LNCaP clone FGC (cell line): ENCODE results near the gene HSF4.
A peak's percentile ranks its signal among the peaks of the same experiment; 100 is the strongest.

Source experiments
- DNase-seq: peaks from one replicate; pipeline ENCODE4 v3.0.0-alpha.2; 2011; ENCODE audit warnings: low read depth
- H3K4me3 ChIP-seq: 2 replicates; pipeline ENCODE4 v1.5.1; 2011; ENCODE audit warnings: mild to moderate bottlenecking, low read depth, low read length, control low read depth
- CTCF ChIP-seq: IDR thresholded peaks from 2 replicates; pipeline ENCODE4 v1.5.1; 2012; ENCODE audit warnings: mild to moderate bottlenecking; ENCODE audit not compliant: control insufficient read depth, insufficient read depth; ENCODE audit errors: extremely low read depth

HSF4 gene

GRCh38 chr16:67169011-67169451 lies 4.5 kb downstream of the HSF4 start:
- DNase-seq: no peak
- H3K4me3 ChIP-seq: no peak overlapping the region
- no peak for TF ChIP-seq CTCF

- no peak for DNase-seq
- TF ChIP-seq CTCF: 0 out of 2 replicates have a peak, but pooled peaks have one; percentile 15
- no peak overlapping the region for H3K4me3 ChIP-seq
These were observed 5.2 kb downstream of the HSF4 start for GRCh38 chr16:67169642-67170167.

DNA sequence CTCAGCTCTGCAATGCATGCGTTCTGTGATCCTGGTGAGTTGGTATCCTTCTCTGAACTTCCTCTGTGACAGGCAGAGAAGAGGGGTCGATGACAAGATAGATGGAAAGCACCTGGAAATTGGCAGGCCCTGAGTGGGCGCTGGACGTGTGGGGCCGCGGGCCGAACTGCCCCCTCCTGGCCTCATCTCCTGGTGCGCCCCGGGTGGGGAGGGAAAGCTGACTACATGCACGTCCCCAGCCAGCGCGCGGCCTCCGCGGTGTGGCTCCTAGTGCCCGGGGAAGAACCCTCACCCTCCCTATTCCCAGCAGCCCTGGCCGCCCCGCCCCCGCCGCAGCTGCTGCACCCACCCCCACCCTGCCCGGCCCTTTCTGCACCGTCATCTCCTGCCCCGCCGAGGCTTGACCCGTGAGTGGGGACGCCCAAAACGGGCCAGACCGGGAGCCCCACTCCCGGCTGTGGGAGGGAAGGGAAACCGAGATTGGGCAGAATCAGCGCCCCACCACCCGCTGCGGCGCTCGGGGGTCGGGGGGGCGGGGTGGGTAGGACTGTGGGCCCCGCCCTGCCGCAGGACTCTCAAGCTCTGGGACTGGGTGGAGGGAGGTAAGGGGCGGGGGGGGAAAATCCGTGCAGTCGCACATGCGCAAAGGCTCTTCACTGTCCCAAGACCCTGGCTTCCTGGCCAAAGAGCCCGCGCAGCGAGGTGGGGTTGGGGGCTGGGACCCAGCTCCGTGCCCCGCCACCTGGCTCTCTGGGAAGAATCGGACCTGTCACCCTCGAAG lies 5.8 kb downstream of the HSF4 start, which contains the start of gene NOL3:
NOL3 (plus strand) TSS at position 371 of the 781 bp plus-strand sequence.
- H3K4me3 ChIP-seq: no peak within 1 kb of the TSS
- TF ChIP-seq CTCF: no peak
- no peak for DNase-seq

DNA sequence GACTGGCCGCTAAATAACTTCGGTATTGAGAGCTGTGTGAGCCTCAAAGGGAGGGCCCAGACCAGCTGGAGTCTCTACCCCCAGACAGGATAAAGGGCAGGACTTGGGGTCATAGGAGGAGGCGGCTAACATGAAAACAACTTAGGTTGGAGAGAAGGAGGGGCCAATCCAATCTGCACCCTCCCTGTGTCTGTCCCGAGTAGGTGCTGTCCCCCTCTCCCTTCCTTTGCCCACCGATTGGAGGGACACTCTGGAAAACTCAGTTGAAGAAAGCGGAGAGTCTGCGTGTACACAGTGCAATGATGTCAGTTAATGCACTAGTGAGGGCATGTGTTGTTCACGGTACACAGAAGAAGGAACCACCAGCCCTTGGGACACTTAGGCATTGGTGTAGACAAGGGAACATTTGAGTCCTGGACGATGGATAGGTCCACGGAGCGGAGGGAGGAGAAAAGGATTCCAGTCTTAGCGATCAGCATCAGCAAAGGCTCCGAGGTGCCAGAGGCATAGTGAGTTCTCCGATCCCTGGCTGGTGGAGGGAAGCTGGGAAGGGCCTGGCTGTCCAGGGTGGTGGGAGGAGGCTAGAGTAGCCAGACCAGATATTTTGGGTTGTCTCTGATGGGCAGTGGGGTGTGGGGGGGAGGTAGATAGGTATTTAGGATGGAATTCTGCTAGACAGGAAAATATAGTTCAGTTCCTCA lies 6.6 kb downstream of the HSF4 start:
- no peak for TF ChIP-seq CTCF
- DNase-seq: no peak
- no peak overlapping the region for H3K4me3 ChIP-seq

DNA sequence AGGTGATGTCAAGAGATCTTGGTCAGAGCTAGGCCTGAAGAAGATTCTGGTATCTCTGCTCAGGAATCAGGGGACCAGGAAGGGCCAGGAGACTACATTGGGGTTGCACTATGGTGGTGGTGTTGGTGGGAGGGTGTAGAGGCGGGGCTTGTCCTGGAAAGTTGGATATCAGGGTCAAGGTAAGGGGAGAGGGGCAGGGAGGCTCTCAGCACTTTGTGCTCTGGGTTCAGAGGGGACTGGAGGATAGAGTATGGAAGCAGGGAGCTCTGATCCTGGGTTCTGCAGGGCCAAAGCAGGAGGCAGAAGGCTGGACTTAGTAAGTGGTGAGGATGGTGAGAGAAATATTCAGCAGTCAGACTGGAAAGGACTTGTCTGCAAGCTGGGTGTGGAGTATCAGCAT lies 8.8 kb downstream of the HSF4 start:
- peak overlapping the region; percentile 52 for H3K4me3 ChIP-seq
- no peak for DNase-seq
- TF ChIP-seq CTCF: no peak

- peak; percentile 54 for TF ChIP-seq CTCF
- H3K4me3 ChIP-seq: peak overlapping the region; percentile 52
- peak; percentile 92 for DNase-seq
These were observed 9.5 kb downstream of the HSF4 start for GRCh38 chr16:67173808-67174705.
